CD4-positive, CD25-positive, alpha-beta regulatory T cell (primary cell): Measurements from ENCODE around the gene ZBTB22. TPM values are rescaled to one million over a fixed set of nuclear protein-coding genes. Genes with fewer than 3 reads are reported as not detected.
"Not testable (repeated sequence)": the region's sequence is repeated elsewhere in the genome, so short reads cannot be mapped to it uniquely, and the experiment has no call there.

Source experiments
- ATAC-seq, 2 donors: fragments of 150-1000 bp; cut with Tn5 transposase; one replicate each; pipeline ENCODE4 v1.10.0; 2021; ENCODE audit warnings: low read depth in 2 of 2, moderate number of reproducible peaks in 2 of 2, moderate library complexity in 1 of 2
- DNase-seq, 3 donors: peaks; one replicate each; pipeline versions ENCODE4 v3.0.0 to v3.0.0-alpha.2; 2012 to 2022; ENCODE audit warnings: mixed read lengths in 1 of 3
- H3K27ac ChIP-seq: one replicate; pipeline ENCODE4 v1.7.0; 2013; ENCODE audit warnings: mild to moderate bottlenecking, low read length; ENCODE audit not compliant: insufficient read depth, poor library complexity, severe bottlenecking
- H3K27me3 ChIP-seq: one replicate; pipeline ENCODE4 v1.7.0; 2013; ENCODE audit warnings: low read length; ENCODE audit not compliant: control insufficient read depth, insufficient read depth
- H3K36me3 ChIP-seq: one replicate; pipeline ENCODE4 v1.7.0; 2013; ENCODE audit warnings: mild to moderate bottlenecking, low read length, moderate library complexity; ENCODE audit not compliant: control insufficient read depth, insufficient read depth
- H3K4me1 ChIP-seq: 2 replicates; pipeline ENCODE4 v1.7.0; 2013; ENCODE audit warnings: mild to moderate bottlenecking, low read length; ENCODE audit not compliant: insufficient read depth, control insufficient read depth, poor library complexity, severe bottlenecking
- H3K4me3 ChIP-seq: one replicate; pipeline ENCODE4 v1.7.0; 2013; ENCODE audit warnings: low read depth, mild to moderate bottlenecking, low read length, moderate library complexity
- H3K9me3 ChIP-seq, 2 experiments: 1 replicate in 1 of 2; 2 replicates in 1 of 2; pipeline ENCODE4 v1.7.0; 2013; ENCODE audit warnings: low read length in 2 of 2, mild to moderate bottlenecking in 1 of 2, moderate library complexity in 1 of 2; ENCODE audit not compliant: control insufficient read depth in 2 of 2
- H3K27ac Mint-ChIP-seq, 3 donors: one replicate each; pipeline ENCODE4 v1.8.0; 2020 to 2022; ENCODE audit warnings: mild to moderate bottlenecking in 3 of 3, mixed read lengths in 3 of 3, moderate library complexity in 2 of 3
- H3K27me3 Mint-ChIP-seq: one replicate; pipeline ENCODE4 v1.8.0; 2022; ENCODE audit warnings: mild to moderate bottlenecking, mixed read lengths
- H3K36me3 Mint-ChIP-seq: one replicate; pipeline ENCODE4 v1.8.0; 2020; ENCODE audit warnings: mixed read lengths
- H3K4me1 Mint-ChIP-seq, 4 donors: one replicate each; pipeline ENCODE4 v1.8.0; 2020 to 2022; ENCODE audit warnings: mixed read lengths in 4 of 4, mild to moderate bottlenecking in 1 of 4
- H3K4me3 Mint-ChIP-seq, 4 donors: one replicate each; pipeline ENCODE4 v1.8.0; 2020 to 2022; ENCODE audit warnings: mild to moderate bottlenecking in 4 of 4, mixed read lengths in 4 of 4, moderate library complexity in 3 of 4
- H3K9me3 Mint-ChIP-seq, 7 donors: one replicate each; pipeline ENCODE4 v1.8.0; 2020 to 2022; ENCODE audit warnings: mixed read lengths in 7 of 7, mild to moderate bottlenecking in 3 of 7, moderate library complexity in 2 of 7
- polyA plus RNA-seq, 4 donors: library from polyadenylated mRNA; unstranded; fragments of 300-500 nt; fragmentation: Illumina TruSeq; gene quantifications; one replicate each; pipeline ENCODE4 v1.2.3, GENCODE V29; 2021
- total RNA-seq: library from RNA; stranded (reverse); gene quantifications from one replicate; pipeline ENCODE4 v1.2.3, GENCODE V29; 2022

ZBTB22 gene
- total and polyA plus RNA-seq, 5 donors from 2014 or later: 8.3 to 19.4 (median 13.2) TPM

DNA sequence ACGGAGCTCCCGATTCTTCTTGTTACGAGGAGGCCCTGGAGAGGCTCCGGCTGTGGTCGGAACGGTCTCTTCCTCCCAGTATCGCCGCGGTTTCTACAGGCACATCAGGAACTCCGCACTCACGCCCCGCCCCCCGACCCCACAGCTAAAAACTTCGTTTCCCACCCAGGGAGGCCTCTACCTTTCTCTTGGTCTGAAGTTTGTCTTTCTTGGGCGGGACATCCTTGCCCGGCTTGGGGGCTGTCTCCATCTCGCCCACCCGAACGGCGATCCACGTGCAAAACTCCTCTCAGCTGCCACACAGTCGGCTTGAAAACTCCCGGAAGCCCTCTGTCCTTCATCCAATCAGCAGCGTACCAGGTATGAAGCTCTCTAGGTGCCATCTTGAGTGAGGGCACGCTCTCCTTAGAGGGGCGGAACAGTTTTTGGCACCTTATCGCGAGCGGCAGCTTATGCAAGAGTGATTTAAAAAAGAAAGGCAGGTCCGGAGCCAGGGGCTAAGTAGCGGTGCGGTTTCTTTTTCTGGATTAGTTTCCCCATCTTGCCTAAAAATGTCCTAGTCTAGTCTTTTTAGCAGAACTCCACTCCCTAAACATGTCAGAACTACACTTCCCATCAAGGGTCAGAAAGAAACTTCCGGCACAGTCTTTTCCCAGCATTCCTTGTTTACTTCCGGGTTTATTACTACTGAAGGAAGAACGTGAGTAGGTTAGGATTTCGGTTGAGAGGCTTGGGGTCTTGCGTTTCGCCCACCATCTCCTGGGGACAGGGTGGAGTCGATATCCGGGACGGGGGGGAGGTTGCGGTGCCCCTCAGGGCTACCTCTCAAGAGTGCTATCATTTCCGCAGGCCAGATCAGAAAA, 28.4 kb downstream of the ZBTB22 start, which contains the start of the genes PFDN6 and WDR46:
PFDN6 (plus strand) TSS at position 681 of the 863 bp plus-strand sequence. CDS start 256 bp downstream, outside the sequence.
WDR46 (minus strand) TSS at position 319 of the 863 bp plus-strand sequence; CDS start at position 250, 69 bp downstream.
- H3K9me3 Mint-ChIP-seq: no peaks in the 10 kb centered on the region
- no peaks in the 10 kb centered on the region for H3K27me3 Mint-ChIP-seq
- H3K4me1 Mint-ChIP-seq: peaks cover 13 to 56% (median 29%) of the 10 kb centered on the region in 4 donors
- ATAC-seq (peak; percentile 95 to 97), DNase-seq (peak; percentile 78 to 95 (median 91))
- peaks cover 22% of the 10 kb centered on the region for H3K36me3 Mint-ChIP-seq
- Histone ChIP-seq H3K4me1 (peaks cover 26% of the 10 kb centered on the region), H3K27me3 (no peaks in the 10 kb centered on the region), H3K9me3 (no peaks in the 10 kb centered on the region), H3K36me3 (peaks cover 41% of the 10 kb centered on the region), H3K4me3 (peak within 1 kb of the TSS; percentile 88), H3K27ac (peak within 1 kb of the TSS; percentile 81)
- H3K27ac Mint-ChIP-seq: peak within 1 kb of the TSS; percentile 89 to 98 (median 95)
- H3K4me3 Mint-ChIP-seq: peak within 1 kb of the TSS; percentile 93 to 99 (median 98)

DNA sequence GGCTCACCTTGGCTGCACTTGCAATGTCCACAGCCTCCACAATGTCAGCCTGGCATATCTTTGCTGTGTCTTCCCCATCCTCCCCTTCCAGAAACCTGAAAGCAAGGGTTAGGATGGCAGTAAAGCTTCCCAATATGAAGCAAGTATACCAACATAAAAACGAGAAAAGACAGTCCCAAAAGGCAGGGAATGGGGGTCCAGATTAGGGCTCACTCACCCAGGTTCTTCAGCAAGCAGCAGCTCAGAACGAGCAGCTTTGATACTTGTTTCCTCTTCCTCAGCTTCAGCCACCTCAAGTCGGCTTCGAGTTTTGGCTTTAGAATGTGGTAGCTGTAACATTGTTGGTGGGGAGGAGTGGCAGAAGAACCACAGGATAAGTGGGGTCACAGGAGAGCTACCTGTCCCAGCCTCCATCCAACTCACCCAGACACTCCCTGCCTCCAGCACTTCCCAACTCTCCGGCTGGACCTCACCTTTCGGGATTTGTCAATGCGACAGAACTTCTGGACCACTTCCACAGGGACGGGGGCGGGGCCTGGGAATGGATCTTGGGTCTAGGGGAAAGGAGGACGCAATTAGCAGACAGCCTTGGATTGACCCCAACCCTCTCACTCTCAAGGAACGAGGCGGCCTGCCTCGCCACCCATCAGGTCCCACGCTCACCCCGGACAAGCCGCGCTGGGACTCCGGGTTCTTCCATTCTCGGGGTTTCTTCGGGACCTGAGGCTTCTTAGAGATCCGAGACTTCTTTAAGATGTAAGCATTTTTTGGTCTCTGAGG, 29.2 kb downstream of the ZBTB22 start:
- Mint-ChIP-seq H3K4me1 (peaks cover 13 to 53% (median 27%) of the 10 kb centered on the region in 4 donors), H3K9me3 (no peaks in the 10 kb centered on the region), H3K27me3 (no peaks in the 10 kb centered on the region), H3K27ac (peak overlapping the region; percentile 89 to 98 (median 95)), H3K36me3 (peaks cover 19% of the 10 kb centered on the region), H3K4me3 (peak overlapping the region; percentile 93 to 99 (median 98))
- H3K9me3 ChIP-seq: no peaks in the 10 kb centered on the region
- peak overlapping the region; percentile 81 for H3K27ac ChIP-seq
- peak overlapping the region; percentile 88 for H3K4me3 ChIP-seq
- peaks cover 38% of the 10 kb centered on the region for H3K36me3 ChIP-seq
- DNase-seq: no peak
- ATAC-seq: no peak
- peaks cover 26% of the 10 kb centered on the region for H3K4me1 ChIP-seq
- no peaks in the 10 kb centered on the region for H3K27me3 ChIP-seq

DNA sequence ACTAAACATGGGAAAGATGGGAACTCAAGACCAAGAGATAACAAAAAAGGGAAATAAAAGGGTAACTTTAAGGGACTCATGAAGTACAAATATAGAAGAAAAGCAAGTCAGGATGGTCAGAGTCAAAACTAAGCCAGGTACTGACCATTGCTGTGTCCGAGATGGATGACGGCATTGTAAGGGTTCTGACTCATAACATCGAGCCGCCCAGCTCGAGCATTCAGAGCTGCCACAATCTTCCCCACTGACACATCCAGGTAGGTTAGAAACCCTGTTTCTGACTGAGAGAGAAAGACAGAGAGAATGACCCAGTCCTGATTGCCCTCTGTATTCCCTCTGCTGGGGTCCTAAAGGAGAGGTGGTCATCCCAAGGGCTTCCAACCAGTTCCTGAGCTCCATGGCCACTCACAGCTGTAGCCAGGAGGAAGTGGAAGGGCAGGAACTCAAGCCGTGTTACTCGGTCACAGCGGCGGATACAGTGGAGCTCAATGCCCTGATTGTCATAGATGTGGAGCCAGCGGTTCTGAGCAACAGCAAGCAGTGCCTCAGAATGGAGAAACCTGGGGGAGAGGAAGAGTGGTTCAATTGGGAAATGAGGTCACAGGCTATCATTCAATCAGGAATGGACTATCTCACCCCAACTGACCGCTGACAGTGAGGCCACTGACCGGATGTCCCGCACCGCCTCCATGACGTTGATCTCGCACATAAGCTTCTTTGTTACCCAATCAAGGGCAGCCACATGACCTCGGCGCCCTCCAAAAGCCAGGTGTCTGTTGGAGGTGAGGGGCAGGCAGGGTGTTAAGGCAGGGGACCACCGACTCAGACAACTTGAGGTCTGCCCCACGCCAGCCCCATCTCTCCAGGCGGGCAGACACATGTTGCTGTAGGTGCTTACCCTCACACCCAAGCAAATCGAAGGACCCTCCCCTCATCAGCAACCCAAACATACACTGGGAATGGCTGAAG, 30.3 kb downstream of the ZBTB22 start:
- H3K4me1 Mint-ChIP-seq: peaks cover 13 to 50% (median 27%) of the 10 kb centered on the region in 4 donors
- Histone ChIP-seq H3K27ac (no peak overlapping the region), H3K27me3 (no peaks in the 10 kb centered on the region), H3K36me3 (peaks cover 37% of the 10 kb centered on the region), H3K4me1 (peaks cover 26% of the 10 kb centered on the region), H3K9me3 (no peaks in the 10 kb centered on the region), H3K4me3 (no peak overlapping the region)
- peak overlapping the region; percentile 90 to 99 (median 96) for H3K4me3 Mint-ChIP-seq
- no peaks in the 10 kb centered on the region for H3K9me3 Mint-ChIP-seq
- H3K36me3 Mint-ChIP-seq: peaks cover 19% of the 10 kb centered on the region
- no peaks in the 10 kb centered on the region for H3K27me3 Mint-ChIP-seq
- no peak for DNase-seq
- H3K27ac Mint-ChIP-seq: peak overlapping the region in 1 of 3 donors; percentile 69
- no peak for ATAC-seq

DNA sequence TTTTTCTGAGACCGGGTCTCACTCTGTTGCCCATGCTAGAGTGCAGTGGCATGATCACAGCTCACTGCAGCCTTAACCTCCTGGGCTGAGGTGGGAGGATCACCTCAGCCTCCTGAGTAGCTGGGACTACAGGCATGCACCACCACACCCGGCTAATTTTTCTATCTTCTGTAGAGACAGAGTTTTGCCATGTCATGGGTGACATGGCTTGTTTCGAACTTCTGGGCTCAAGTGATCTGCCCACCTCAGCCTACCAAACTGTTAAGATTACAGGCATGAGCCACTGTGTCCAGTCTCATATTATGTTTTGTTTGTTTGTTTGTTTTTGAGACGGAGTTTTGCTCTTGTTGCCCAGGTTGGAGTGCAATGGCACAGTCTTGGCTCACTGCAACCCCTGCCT, 32.3 kb downstream of the ZBTB22 start:
- Mint-ChIP-seq H3K4me1 (peaks cover 9 to 44% (median 19%) of the 10 kb centered on the region in 4 donors), H3K27ac (peak overlapping the region in 1 of 3 donors; percentile 20), H3K36me3 (peaks cover 19% of the 10 kb centered on the region)
- H3K4me3 ChIP-seq, H3K27ac ChIP-seq, H3K9me3 ChIP-seq, H3K4me3 Mint-ChIP-seq, DNase-seq, ATAC-seq, H3K27me3 Mint-ChIP-seq, H3K27me3 ChIP-seq, H3K9me3 Mint-ChIP-seq: not testable (repeated sequence)
- Histone ChIP-seq H3K4me1 (peaks cover 21% of the 10 kb centered on the region), H3K36me3 (peaks cover 37% of the 10 kb centered on the region)

DNA sequence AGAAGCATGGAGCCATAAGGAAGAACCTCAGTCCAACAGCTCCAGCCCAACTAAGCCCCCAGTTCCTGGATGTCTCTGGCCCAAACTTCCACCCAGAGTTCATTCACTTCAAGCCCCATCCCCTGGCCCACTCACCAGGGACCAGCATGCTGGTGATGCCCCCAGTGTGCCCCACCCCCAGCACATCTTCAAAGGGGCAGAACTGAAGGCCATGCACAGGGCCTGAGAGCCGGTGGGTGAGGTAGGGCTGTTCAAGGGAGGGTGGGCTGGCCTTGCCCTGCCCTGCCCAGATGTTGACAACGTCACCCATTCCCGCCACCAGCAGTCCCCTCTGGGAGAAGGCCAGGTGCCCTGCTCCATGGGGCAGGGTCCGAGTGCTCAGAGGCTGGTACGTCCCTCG, 37.0 kb downstream of the ZBTB22 start:
- H3K27me3 Mint-ChIP-seq: no peaks in the 10 kb centered on the region
- no peaks in the 10 kb centered on the region for H3K27me3 ChIP-seq
- H3K36me3 Mint-ChIP-seq: peaks cover 7% of the 10 kb centered on the region
- H3K9me3 ChIP-seq: no peaks in the 10 kb centered on the region
- DNase-seq (no peak), ATAC-seq (no peak)
- peaks cover 42% of the 10 kb centered on the region for H3K4me1 ChIP-seq
- peak overlapping the region in 1 of 4 donors; percentile 94 for H3K4me3 Mint-ChIP-seq
- no peak overlapping the region for H3K27ac ChIP-seq
- H3K4me1 Mint-ChIP-seq: peaks cover 0 to 44% (median 11%) of the 10 kb centered on the region in 4 donors
- peaks cover 40% of the 10 kb centered on the region for H3K36me3 ChIP-seq
- peak overlapping the region in 2 of 3 donors; percentile 77 to 82 for H3K27ac Mint-ChIP-seq
- no peaks in the 10 kb centered on the region for H3K9me3 Mint-ChIP-seq
- no peak overlapping the region for H3K4me3 ChIP-seq

DNA sequence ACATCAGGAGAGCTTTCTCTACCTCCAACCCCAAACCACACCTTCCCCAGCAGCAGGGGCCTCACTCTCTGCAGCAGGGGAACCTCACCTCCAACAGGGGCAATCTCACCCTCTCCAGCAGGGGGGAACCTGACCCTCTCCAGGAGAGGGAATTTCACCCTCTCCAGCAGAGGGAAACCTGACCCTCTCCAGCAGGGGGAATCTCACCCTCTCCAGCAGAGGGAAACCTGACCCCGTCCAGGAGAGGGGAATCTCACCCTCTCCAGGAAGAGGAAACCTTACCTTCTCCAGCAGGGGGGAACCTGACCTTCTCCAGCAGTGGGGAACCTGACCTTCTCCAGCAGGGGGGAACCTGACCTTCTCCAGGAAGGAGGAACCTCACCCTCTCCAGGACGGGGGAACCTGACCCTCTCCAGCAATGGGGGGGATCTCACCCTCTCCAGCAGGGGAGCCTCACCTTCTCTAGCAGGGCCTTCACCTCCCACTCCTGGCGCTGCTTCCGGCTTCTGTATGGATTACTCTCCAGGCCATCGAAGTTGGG, 37.5 kb downstream of the ZBTB22 start:
- Mint-ChIP-seq H3K27me3 (no peaks in the 10 kb centered on the region), H3K9me3 (no peaks in the 10 kb centered on the region)
- H3K36me3 ChIP-seq: peaks cover 45% of the 10 kb centered on the region

More for the DNA sequence above, 37.5 kb downstream of the ZBTB22 start:
- ATAC-seq (no peak), DNase-seq (no peak)
- Mint-ChIP-seq H3K4me1 (peaks cover 0 to 49% (median 13%) of the 10 kb centered on the region in 4 donors), H3K36me3 (peaks cover 8% of the 10 kb centered on the region), H3K4me3 (peak overlapping the region in 2 of 4 donors; percentile 46 to 94), H3K27ac (peak overlapping the region in 1 of 3 donors; percentile 82)
- Histone ChIP-seq H3K27ac (no peak overlapping the region), H3K9me3 (no peaks in the 10 kb centered on the region), H3K27me3 (no peaks in the 10 kb centered on the region), H3K4me3 (no peak overlapping the region), H3K4me1 (peaks cover 47% of the 10 kb centered on the region)
